H1 (cell line): ENCODE data around the gene UNC13C. TPM values are rescaled to one million over a fixed set of nuclear protein-coding genes. Genes with fewer than 3 reads are reported as not detected.

Source experiments
- ATF2 ChIP-seq: IDR thresholded peaks from 2 replicates; pipeline ENCODE4 v1.6.1; 2012; ENCODE audit warnings: low read length, inconsistent platforms
- ATF3 ChIP-seq: IDR thresholded peaks from 2 replicates; pipeline ENCODE4 v1.6.1; 2011; ENCODE audit warnings: low read depth, mild to moderate bottlenecking, low read length; ENCODE audit not compliant: insufficient read depth
- RAD21 ChIP-seq, 2 experiments: IDR thresholded peaks in 1 of 2; conservative IDR thresholded peaks in 1 of 2; 2 replicates each; pipeline ENCODE4 v1.6.1; 2011; ENCODE audit warnings: low read depth in 2 of 2, low read length in 2 of 2, improper control_type of control experiment in 1 of 2, inconsistent platforms in 1 of 2, mild to moderate bottlenecking in 1 of 2, moderate library complexity in 1 of 2
- SIX5 ChIP-seq: IDR thresholded peaks from 2 replicates; pipeline ENCODE4 v1.6.1; 2011; ENCODE audit warnings: mild to moderate bottlenecking, low read depth, low read length
- SP1 ChIP-seq: IDR thresholded peaks from 2 replicates; pipeline ENCODE4 v1.6.1; 2011; ENCODE audit warnings: low read depth, low read length
- USF2 ChIP-seq: IDR thresholded peaks from 2 replicates; pipeline ENCODE4 v1.6.1; 2011; ENCODE audit warnings: low read length, improper control_type of control experiment
- polyA plus RNA-seq, 7 experiments: library from polyadenylated mRNA; depleted of rRNA in 3 of 7; stranded (reverse) in 5 of 7; unstranded in 2 of 7; fragments of >200 nt in 5 of 7; fragments of 200-250 nt in 2 of 7; gene quantifications; 1 replicate in 5 of 7; 2 replicates in 1 of 7; 4 replicates in 1 of 7; pipeline versions ENCODE4 v1.2.1 to v1.2.3, GENCODE V29; 2011 to 2013; ENCODE audit warnings: missing spikeins in 2 of 7, mixed read lengths in 2 of 7
- total RNA-seq: library from RNA; stranded (reverse); fragmentation: NEBNext Ultra II Directional; extraction: Animal tissue kit (Norgen Biotek cat#: 25700); gene quantifications from 2 replicates; pipeline ENCODE4 v1.2.1, GENCODE V29; 2021
- TF ChIP-seq, protein P1 (sequence below), 3 experiments: IDR thresholded peaks; 1 replicate in 2 of 3; 2 replicates in 1 of 3; pipeline versions ENCODE4 v1.5.1 to v1.6.1; 2011; ENCODE audit warnings: low read length in 3 of 3, mild to moderate bottlenecking in 3 of 3, inconsistent platforms in 2 of 3, low read depth in 1 of 3, moderate library complexity in 1 of 3; ENCODE audit not compliant: insufficient read depth in 1 of 3; ENCODE audit errors: control extremely low read depth in 1 of 3

UNC13C gene
- total and polyA plus RNA-seq, 2 of the 8 experiments (the other 6 are each of a cell fraction or from before 2014, with no cell fraction given), result 0.02 to 0.13 TPM

- TF ChIP-seq, protein P1, sequence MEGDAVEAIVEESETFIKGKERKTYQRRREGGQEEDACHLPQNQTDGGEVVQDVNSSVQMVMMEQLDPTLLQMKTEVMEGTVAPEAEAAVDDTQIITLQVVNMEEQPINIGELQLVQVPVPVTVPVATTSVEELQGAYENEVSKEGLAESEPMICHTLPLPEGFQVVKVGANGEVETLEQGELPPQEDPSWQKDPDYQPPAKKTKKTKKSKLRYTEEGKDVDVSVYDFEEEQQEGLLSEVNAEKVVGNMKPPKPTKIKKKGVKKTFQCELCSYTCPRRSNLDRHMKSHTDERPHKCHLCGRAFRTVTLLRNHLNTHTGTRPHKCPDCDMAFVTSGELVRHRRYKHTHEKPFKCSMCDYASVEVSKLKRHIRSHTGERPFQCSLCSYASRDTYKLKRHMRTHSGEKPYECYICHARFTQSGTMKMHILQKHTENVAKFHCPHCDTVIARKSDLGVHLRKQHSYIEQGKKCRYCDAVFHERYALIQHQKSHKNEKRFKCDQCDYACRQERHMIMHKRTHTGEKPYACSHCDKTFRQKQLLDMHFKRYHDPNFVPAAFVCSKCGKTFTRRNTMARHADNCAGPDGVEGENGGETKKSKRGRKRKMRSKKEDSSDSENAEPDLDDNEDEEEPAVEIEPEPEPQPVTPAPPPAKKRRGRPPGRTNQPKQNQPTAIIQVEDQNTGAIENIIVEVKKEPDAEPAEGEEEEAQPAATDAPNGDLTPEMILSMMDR (IDR thresholded peaks at IDR 0.05; ENCODE audit: control extremely low read depth in 1 of 3, insufficient read depth in 1 of 3, low read depth in 1 of 3, low read length in 3 of 3), result peak in 2 of 3 experiments; percentile 54 to 63; a peak in 3 of 4 replicates
- no peak for TF ChIP-seq ATF3
- no peak for TF ChIP-seq SP1
- no peak for TF ChIP-seq SIX5
- TF ChIP-seq ATF2, result no peak
- no peak for TF ChIP-seq USF2
- TF ChIP-seq RAD21 (IDR thresholded peaks at IDR 0.05 in 1 of 2, conservative IDR thresholded peaks at IDR 0.05 in 1 of 2; ENCODE audit: low read depth in 2 of 2, low read length in 2 of 2), result peak; percentile 73 to 75
These were observed 15.3 kb upstream of the UNC13C start (continued) for GRCh38 chr15:53962646-53963561.
